K562 (cell line): Measurements from ENCODE around the gene ATP13A4. TPM values are rescaled to one million over a fixed set of nuclear protein-coding genes. Genes with fewer than 3 reads are reported as not detected.

Experiments used
- ATAC-seq: fragments of 200-7000 bp; cut with Tn5 transposase; 3 replicates; pipeline ENCODE4 v1.9.1; 2020; ENCODE audit warnings: moderate library complexity
- BruUV-seq: library from RNA; stranded (reverse); fragments of 400-500 nt; replicated peaks from 2 replicates; lab custom pipeline; 2021; lab: Mats Ljungman, UMichigan
- CTCF ChIA-PET: fragments of 300-600 bp; formaldehyde crosslinking; extraction: SDS; loops from one replicate; lab custom pipeline; 2021; ENCODE audit warnings: low intra/inter-chr PET ratio; lab: Yijun Ruan, JAX
- POLR2A ChIA-PET: fragments of 300-600, 350-650 bp; sonication (Branson Sonifier 250); formaldehyde crosslinking; extraction: SDS; loops from one replicate; lab custom pipeline; 2021; ENCODE audit warnings: antibody characterized with exemption, inconsistent platforms; lab: Yijun Ruan, JAX
- DNase-seq, 4 experiments: peaks; one replicate each; pipeline versions ENCODE4 v3.0.0 to v3.0.0-alpha.2; 2011 to 2018; ENCODE audit warnings: low spot score in 3 of 4, mixed read lengths in 3 of 4; ENCODE audit errors: extremely low read depth in 1 of 4
- FAIRE-seq: peaks from 2 replicates; lab custom pipeline; 2011; peaks lifted over from hg19 to GRCh38; lab: Jason Lieb, UNC
- H2AFZ ChIP-seq: 2 replicates; pipeline ENCODE4 v1.6.0; 2011; ENCODE audit warnings: low read depth, low read length, control low read depth, inconsistent platforms
- H3K27ac ChIP-seq: fragments of 200-600 bp; 3 replicates; pipeline ENCODE4 v1.8.0; 2011; ENCODE audit warnings: low read depth, mild to moderate bottlenecking, control low read depth, inconsistent platforms, low read length, moderate library complexity, mixed read lengths; ENCODE audit errors: extremely low read depth
- H3K27me3 ChIP-seq, 2 experiments: fragments of 300-600 bp in 1 of 2; 2 replicates in 1 of 2; 3 replicates in 1 of 2; pipeline versions ENCODE4 v1.6.0 to v1.8.0; 2011; ENCODE audit warnings: inconsistent platforms in 2 of 2, low read length in 2 of 2, mild to moderate bottlenecking in 1 of 2, mixed read lengths in 1 of 2, moderate library complexity in 1 of 2; ENCODE audit not compliant: control insufficient read depth in 2 of 2, insufficient read depth in 2 of 2
- H3K36me3 ChIP-seq: fragments of 300-600 bp; 3 replicates; pipeline ENCODE4 v1.8.0; 2011; ENCODE audit warnings: mild to moderate bottlenecking, low read length, inconsistent platforms; ENCODE audit not compliant: control insufficient read depth, insufficient read depth
- H3K4me1 ChIP-seq, 2 experiments: fragments of 200-600 bp in 1 of 2; replicated peaks in 1 of 2; 2 replicates in 1 of 2; 3 replicates in 1 of 2; pipeline versions ENCODE4 v1.5.1 to v1.8.0; 2011; ENCODE audit warnings: inconsistent platforms in 2 of 2, low read length in 2 of 2, mild to moderate bottlenecking in 1 of 2, mixed read lengths in 1 of 2, moderate library complexity in 1 of 2; ENCODE audit not compliant: control insufficient read depth in 2 of 2, insufficient read depth in 2 of 2
- H3K4me2 ChIP-seq: 2 replicates; pipeline ENCODE4 v1.6.1; 2011; ENCODE audit warnings: low read length, control low read depth, inconsistent platforms, mixed read lengths; ENCODE audit not compliant: insufficient read depth
- H3K4me3 ChIP-seq: fragments of 200-600 bp; sonication (generic), shearing (Covaris generic); 2 replicates; pipeline ENCODE4 v1.5.1; 2016; ENCODE audit warnings: control low read depth, inconsistent platforms
- H3K79me2 ChIP-seq: fragments of 200-600 bp; 3 replicates; pipeline ENCODE4 v1.8.0; 2011; ENCODE audit warnings: low read length, inconsistent platforms; ENCODE audit not compliant: control insufficient read depth, insufficient read depth
- H3K9ac ChIP-seq, 2 experiments: 2 replicates each; pipeline versions ENCODE4 v1.6.0 to v1.6.1; 2011; ENCODE audit warnings: low read depth in 2 of 2, low read length in 2 of 2, control low read depth in 1 of 2, inconsistent platforms in 1 of 2, mild to moderate bottlenecking in 1 of 2, mixed read lengths in 1 of 2; ENCODE audit not compliant: insufficient read depth in 1 of 2
- H3K9me1 ChIP-seq: one replicate; pipeline ENCODE4 v1.6.0; 2011; ENCODE audit warnings: inconsistent platforms, mild to moderate bottlenecking, low read length, moderate library complexity; ENCODE audit not compliant: control insufficient read depth, insufficient read depth
- H3K9me3 ChIP-seq: replicated peaks from 2 replicates; pipeline ENCODE4 v1.5.1; 2011; ENCODE audit warnings: low read depth, low read length, inconsistent platforms; ENCODE audit not compliant: control insufficient read depth, insufficient read depth
- H4K20me1 ChIP-seq: replicated peaks from 2 replicates; pipeline ENCODE4 v1.6.1; 2011; ENCODE audit warnings: low read length, inconsistent platforms, mixed read lengths; ENCODE audit not compliant: control insufficient read depth, insufficient read depth
- ETV5 ChIP-seq: sonication (generic); formaldehyde crosslinking; IDR thresholded peaks from 2 replicates; pipeline ENCODE4 v1.4.0; 2020; ENCODE audit warnings: low read depth, mild to moderate bottlenecking, missing genetic modification reagents
- MNT ChIP-seq, 2 experiments: fragments of 450-650 bp; conservative IDR thresholded peaks; 2 replicates each; pipeline ENCODE4 v1.6.1; 2017; ENCODE audit warnings: mild to moderate bottlenecking in 2 of 2, moderate library complexity in 2 of 2
- PURB ChIP-seq: sonication (generic); formaldehyde crosslinking; IDR thresholded peaks from 2 replicates; pipeline ENCODE4 v1.9.0; 2021; ENCODE audit warnings: low read depth, mild to moderate bottlenecking, missing genetic modification reagents
- RAD21 ChIP-seq, 2 experiments: fragments of 250-450 bp in 1 of 2; fragments of 450-650 bp in 1 of 2; sonication (Bioruptor Pico) in 1 of 2; formaldehyde crosslinking in 1 of 2; IDR thresholded peaks in 1 of 2; conservative IDR thresholded peaks in 1 of 2; 2 replicates each; pipeline versions ENCODE4 v1.4.0 to v1.8.0; 2020 to 2022; ENCODE audit warnings: mild to moderate bottlenecking in 2 of 2, moderate library complexity in 1 of 2
- SRSF7 ChIP-seq: fragments of 200-400 bp; formaldehyde crosslinking; optimal IDR thresholded peaks from 2 replicates; pipeline ENCODE3; 2017; ENCODE audit warnings: mild to moderate bottlenecking, low read depth, low read length
- TEAD2 ChIP-seq: fragments of 450-650 bp; IDR thresholded peaks from 2 replicates; pipeline ENCODE4 v1.6.1; 2016; ENCODE audit warnings: missing genetic modification characterization, control low read depth, missing compliant biosample characterization
- ZBTB11 ChIP-seq, 3 experiments: fragments of 200-800 bp in 1 of 3; fragments of 250-450 bp in 1 of 3; fragments of 450-650 bp in 1 of 3; sonication (Bioruptor Pico) in 1 of 3; sonication (Bioruptor generic) in 1 of 3; formaldehyde crosslinking in 1 of 3; IDR thresholded peaks; 2 replicates each; pipeline versions ENCODE4 v1.6.1 to v1.8.0; 2016 to 2022; ENCODE audit warnings: mild to moderate bottlenecking in 2 of 3, missing genetic modification characterization in 2 of 3, missing compliant biosample characterization in 1 of 3, moderate library complexity in 1 of 3
- ZNF384 ChIP-seq: IDR thresholded peaks from 2 replicates; pipeline ENCODE4 v1.6.1; 2012; ENCODE audit warnings: low read depth, low read length, improper control_type of control experiment
- ZNF639 ChIP-seq, 2 experiments: fragments of 200-800 bp in 1 of 2; sonication (Bioruptor generic) in 1 of 2; sonication (generic) in 1 of 2; formaldehyde crosslinking in 1 of 2; IDR thresholded peaks in 1 of 2; conservative IDR thresholded peaks in 1 of 2; 2 replicates each; pipeline versions ENCODE4 v1.5.0 to v1.6.1; 2016 to 2020; ENCODE audit warnings: missing compliant biosample characterization in 1 of 2, missing genetic modification characterization in 1 of 2, missing genetic modification reagents in 1 of 2
- ZNF717 ChIP-seq: fragments of 250-450 bp; sonication (Bioruptor Pico); IDR thresholded peaks from 2 replicates; pipeline ENCODE4 v1.5.0; 2021
- WGBS: fragments of 100-300 bp; shearing (Covaris generic); methylation state at CpG from one replicate; pipeline ENCODE4 v1.1.6; 2016; ENCODE audit warnings: low coverage, mixed read lengths; ENCODE audit not compliant: insufficient coverage; ENCODE audit errors: missing lambda C conversion rate; 5-methylcytosine and 5-hydroxymethylcytosine counted together
- in situ Hi-C: fragments of 300-500 bp; cut with MboI; formaldehyde crosslinking; loops from 4 replicates; pipeline ENCODE4 v1.15.0; 2018; ENCODE audit warnings: inconsistent platforms, mixed read lengths
- intact Hi-C: fragments of 100-400 bp; cut with micrococcal nuclease; formaldehyde crosslinking; loops from 2 replicates; pipeline ENCODE4 v1.14.2; 2022
- polyA plus RNA-seq, 8 experiments: library from polyadenylated mRNA; depleted of rRNA in 4 of 8; stranded (reverse) in 5 of 8; unstranded in 3 of 8; fragments of >200 nt; fragmentation: Nextera tagmentation in 2 of 8; fragmentation: Illumina TruSeq in 1 of 8; extraction: Ambion mirVana in 2 of 8; extraction: Trizol in 1 of 8; gene quantifications; 2 replicates each; pipeline versions ENCODE4 v1.2.1 to v1.2.3, GENCODE V29; 2011 to 2014; ENCODE audit warnings: inconsistent platforms in 1 of 8, missing spikeins in 1 of 8
- total RNA-seq, 7 experiments: library from RNA; depleted of rRNA in 6 of 7; stranded (reverse); fragments of >200 nt in 6 of 7; fragmentation: Illumina TruSeq in 2 of 7; extraction: Trizol in 2 of 7; gene quantifications; 2 replicates each; pipeline versions ENCODE4 v1.2.1 to v1.2.3, GENCODE V29; 2011 to 2021; ENCODE audit warnings: low replicate concordance in 1 of 7

Gene ATP13A4
- total and polyA plus RNA-seq, 9 of the 15 experiments (the other 6 are each of a cell fraction or from before 2014, with no cell fraction given): 0.03 to 0.14 (median 0.07) TPM; not detected in 6

- TF ChIP-seq ZNF384: no peak
- no peak for TF ChIP-seq ZNF639 (CRISPR knock-in tag; conservative IDR thresholded peaks at IDR 0.05 in 1 of 2, IDR thresholded peaks at IDR 0.05 in 1 of 2)
- TF ChIP-seq PURB (CRISPR knock-in tag): no peak
- no peak for TF ChIP-seq TEAD2
- TF ChIP-seq MNT (conservative IDR thresholded peaks at IDR 0.05): no peak
- TF ChIP-seq ETV5 (CRISPR knock-in tag): no peak
- no peak for TF ChIP-seq ZNF717 (CRISPR knock-in tag)
- TF ChIP-seq ZBTB11 (CRISPR knock-in tag; IDR thresholded peaks at IDR 0.05): no peak
- no peak for TF ChIP-seq RAD21 (CRISPR knock-in tag; conservative IDR thresholded peaks at IDR 0.05 in 1 of 2, IDR thresholded peaks at IDR 0.05 in 1 of 2)
- no peak for TF ChIP-seq SRSF7
- DNase-seq (no peak), FAIRE-seq (no peak), ATAC-seq (no peak)
- Histone ChIP-seq H3K4me3 (no peak overlapping the region), H3K9me1 (no peaks in the 10 kb centered on the region), H3K36me3 (no peaks in the 10 kb centered on the region), H2AFZ (no peak overlapping the region), H3K4me2 (no peak overlapping the region), H3K27me3 (no peaks in the 10 kb centered on the region), H3K27ac (no peak overlapping the region), H3K9me3 (no peaks in the 10 kb centered on the region), H3K9ac (no peak overlapping the region), H4K20me1 (no peaks in the 10 kb centered on the region), H3K79me2 (no peaks in the 10 kb centered on the region), H3K4me1 (no peaks in the 10 kb centered on the region)
- 0% methylated on average over 1 of the region's 1 CpG for WGBS
- in situ Hi-C loops (no loop called here), intact Hi-C loops (no loop called here)
- no TSS peak for BruUV-seq
- POLR2A ChIA-PET: no interaction called here
- CTCF ChIA-PET: no interaction called here
Observed at GRCh38 chr3:193481436-193481835, 73.3 kb downstream of the ATP13A4 start.
